Smooth muscle cell (in vitro differentiated cells): ENCODE results near the gene WDR49. TPM values are rescaled to one million over a fixed set of nuclear protein-coding genes. Genes with fewer than 3 reads are reported as not detected.

Experiments
- DNase-seq: peaks from one replicate; lab custom pipeline; 2025; ENCODE audit not compliant: unreplicated experiment; lab: John Stamatoyannopoulos, UW
- H2AFZ ChIP-seq: fragments of 200-600 bp; sonication (generic); 2 replicates; pipeline ENCODE4 v1.6.0; 2016; ENCODE audit warnings: antibody characterized with exemption, low read depth, mild to moderate bottlenecking
- H3F3A ChIP-seq: fragments of 200-600 bp; sonication (generic); 2 replicates; pipeline ENCODE4 v1.6.0; 2017; ENCODE audit warnings: antibody characterized with exemption, low read depth
- H3K27ac ChIP-seq: fragments of 200-600 bp; sonication (generic); 2 replicates; pipeline ENCODE4 v1.5.1; 2016; ENCODE audit warnings: low read depth, mild to moderate bottlenecking
- H3K27me3 ChIP-seq: fragments of 200-600 bp; sonication (generic); 2 replicates; pipeline ENCODE4 v1.6.1; 2016; ENCODE audit warnings: low read depth, mild to moderate bottlenecking
- H3K36me3 ChIP-seq: fragments of 200-600 bp; sonication (generic); 2 replicates; pipeline ENCODE4 v1.5.1; 2016; ENCODE audit warnings: low read depth
- H3K4me1 ChIP-seq: fragments of 200-600 bp; sonication (generic); 2 replicates; pipeline ENCODE4 v1.5.1; 2016; ENCODE audit warnings: low read depth
- H3K4me2 ChIP-seq: fragments of 200-600 bp; sonication (generic); 2 replicates; pipeline ENCODE4 v1.6.0; 2016; ENCODE audit warnings: mild to moderate bottlenecking
- H3K4me3 ChIP-seq: fragments of 200-600 bp; sonication (generic); 2 replicates; pipeline ENCODE4 v1.5.1; 2016; ENCODE audit warnings: mild to moderate bottlenecking
- H3K79me2 ChIP-seq: fragments of 200-600 bp; sonication (generic); 2 replicates; pipeline ENCODE4 v1.6.0; 2016; ENCODE audit warnings: low read depth, mild to moderate bottlenecking
- H3K9ac ChIP-seq: fragments of 200-600 bp; sonication (generic); 2 replicates; pipeline ENCODE4 v1.6.0; 2016; ENCODE audit warnings: low read depth
- H3K9me3 ChIP-seq: fragments of 200-600 bp; sonication (generic); replicated peaks from 2 replicates; pipeline ENCODE4 v1.5.1; 2016; ENCODE audit warnings: low read depth
- H4K20me1 ChIP-seq: fragments of 200-600 bp; sonication (generic); 2 replicates; pipeline ENCODE4 v1.6.0; 2016; ENCODE audit warnings: low read depth
- WGBS: methylation state at CpG from one replicate; pipeline ENCODE4 v1.1.7; 2016; ENCODE audit warnings: low lambda C conversion rate; 5-methylcytosine and 5-hydroxymethylcytosine counted together
- polyA plus RNA-seq: library from polyadenylated mRNA; unstranded; fragments of >200 nt; fragmentation: Nextera tagmentation; extraction: Ambion mirVana; gene quantifications from 2 replicates; pipeline ENCODE4 v1.2.1, GENCODE V29; 2016
- total RNA-seq: library from RNA; depleted of rRNA; stranded (reverse); fragments of >200 nt; gene quantifications from 2 replicates; pipeline ENCODE4 v1.2.3, GENCODE V29; 2014
- TF ChIP-seq, protein P1 (sequence below): fragments of 200-600 bp; sonication (generic); IDR thresholded peaks from 2 replicates; pipeline ENCODE4 v1.5.1; 2017; ENCODE audit warnings: borderline replicate concordance, mild to moderate bottlenecking, antibody characterized with exemption; ENCODE audit not compliant: insufficient read depth, poor library complexity, severe bottlenecking

Gene WDR49
- total and polyA plus RNA-seq, 2 experiments from 2014 or later: 0.09 TPM; not detected in 1

DNA sequence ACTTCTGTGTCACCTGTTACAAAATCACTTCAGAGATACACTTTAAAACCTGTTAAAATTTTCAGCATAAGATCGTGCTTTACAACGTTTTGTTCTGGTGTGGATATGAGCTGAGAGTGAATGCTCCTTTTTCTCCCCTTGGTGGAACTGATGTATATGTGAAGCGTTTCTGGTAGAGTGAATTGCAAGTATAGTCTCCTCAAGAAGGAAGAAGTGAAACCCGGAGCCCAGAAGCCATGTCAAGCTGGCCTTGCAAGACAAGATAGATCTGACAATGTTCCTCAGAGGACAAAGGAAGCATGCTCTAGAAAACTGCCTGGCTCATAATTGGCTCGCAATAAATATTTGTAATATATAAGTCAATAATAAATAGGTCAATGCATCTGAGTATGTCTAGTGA, 203.5 kb downstream of the WDR49 start:
- Histone ChIP-seq H3K27ac (no peak overlapping the region), H4K20me1 (no peaks in the 10 kb centered on the region), H2AFZ (no peak overlapping the region), H3K9ac (no peak overlapping the region), H3K79me2 (no peaks in the 10 kb centered on the region), H3K4me1 (peaks cover 9% of the 10 kb centered on the region), H3K4me2 (no peak overlapping the region), H3K4me3 (no peak overlapping the region), H3K9me3 (no peaks in the 10 kb centered on the region), H3F3A (no peaks in the 10 kb centered on the region), H3K36me3 (no peaks in the 10 kb centered on the region), H3K27me3 (no peaks in the 10 kb centered on the region)
- no peak for DNase-seq
- TF ChIP-seq, protein P1, sequence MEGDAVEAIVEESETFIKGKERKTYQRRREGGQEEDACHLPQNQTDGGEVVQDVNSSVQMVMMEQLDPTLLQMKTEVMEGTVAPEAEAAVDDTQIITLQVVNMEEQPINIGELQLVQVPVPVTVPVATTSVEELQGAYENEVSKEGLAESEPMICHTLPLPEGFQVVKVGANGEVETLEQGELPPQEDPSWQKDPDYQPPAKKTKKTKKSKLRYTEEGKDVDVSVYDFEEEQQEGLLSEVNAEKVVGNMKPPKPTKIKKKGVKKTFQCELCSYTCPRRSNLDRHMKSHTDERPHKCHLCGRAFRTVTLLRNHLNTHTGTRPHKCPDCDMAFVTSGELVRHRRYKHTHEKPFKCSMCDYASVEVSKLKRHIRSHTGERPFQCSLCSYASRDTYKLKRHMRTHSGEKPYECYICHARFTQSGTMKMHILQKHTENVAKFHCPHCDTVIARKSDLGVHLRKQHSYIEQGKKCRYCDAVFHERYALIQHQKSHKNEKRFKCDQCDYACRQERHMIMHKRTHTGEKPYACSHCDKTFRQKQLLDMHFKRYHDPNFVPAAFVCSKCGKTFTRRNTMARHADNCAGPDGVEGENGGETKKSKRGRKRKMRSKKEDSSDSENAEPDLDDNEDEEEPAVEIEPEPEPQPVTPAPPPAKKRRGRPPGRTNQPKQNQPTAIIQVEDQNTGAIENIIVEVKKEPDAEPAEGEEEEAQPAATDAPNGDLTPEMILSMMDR: no peak
- WGBS: 96% methylated on average over 5 of the region's 5 CpGs

DNA sequence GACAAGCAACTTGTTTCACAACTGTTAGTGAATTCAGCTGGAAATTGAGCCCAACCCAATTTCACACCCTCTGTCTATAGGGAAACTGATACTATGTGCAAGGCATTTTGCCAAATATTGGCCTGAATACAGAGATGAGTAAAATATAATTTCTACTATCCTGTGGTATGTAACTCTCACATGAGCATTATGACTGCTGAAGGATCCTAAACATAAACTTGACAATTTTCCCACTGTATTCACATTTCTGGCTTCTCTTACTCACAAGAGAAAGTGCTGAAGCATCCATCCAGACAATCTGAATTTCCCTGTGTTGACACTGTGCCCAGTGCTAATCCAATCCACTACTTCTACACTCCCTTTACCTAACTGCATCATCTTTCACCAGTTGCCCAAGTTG, 208.3 kb downstream of the WDR49 start:
- no peaks in the 10 kb centered on the region for H3K9me3 ChIP-seq
- no peaks in the 10 kb centered on the region for H3F3A ChIP-seq
- no peaks in the 10 kb centered on the region for H3K79me2 ChIP-seq
- H3K4me1 ChIP-seq: peaks cover 2% of the 10 kb centered on the region
- no peaks in the 10 kb centered on the region for H4K20me1 ChIP-seq
- H3K4me2 ChIP-seq: no peak overlapping the region
- H3K27me3 ChIP-seq: no peaks in the 10 kb centered on the region
- no peak for DNase-seq
- H3K27ac ChIP-seq: no peak overlapping the region
- no peaks in the 10 kb centered on the region for H3K36me3 ChIP-seq
- TF ChIP-seq, protein P1: no peak
- H3K4me3 ChIP-seq: no peak overlapping the region
- no peak overlapping the region for H2AFZ ChIP-seq
- no peak overlapping the region for H3K9ac ChIP-seq

DNA sequence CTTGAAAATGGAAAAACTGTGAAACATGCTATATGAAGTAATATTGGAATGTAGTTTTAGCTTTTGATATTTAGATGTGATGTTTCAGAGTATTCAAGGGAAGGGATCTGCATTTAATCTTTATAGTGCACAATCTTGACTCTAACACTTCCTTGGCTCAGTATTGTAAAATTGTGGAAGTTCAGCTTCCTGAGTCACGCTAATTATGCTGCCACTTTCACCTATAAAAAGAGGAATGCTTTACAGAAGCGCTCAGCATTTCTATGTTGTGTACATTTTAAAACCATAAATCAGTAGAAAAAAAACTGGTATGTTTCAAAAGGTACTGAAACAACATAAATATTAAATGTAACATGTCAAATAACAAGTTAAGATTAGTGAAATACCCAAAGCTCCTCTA, 212.5 kb downstream of the WDR49 start:
- H3K4me2 ChIP-seq: no peak overlapping the region
- H3K27ac ChIP-seq: no peak overlapping the region
- TF ChIP-seq, protein P1: no peak
- no peak overlapping the region for H3K9ac ChIP-seq
- H3K36me3 ChIP-seq: no peaks in the 10 kb centered on the region
- H2AFZ ChIP-seq: no peak overlapping the region
- no peaks in the 10 kb centered on the region for H3K79me2 ChIP-seq
- no peaks in the 10 kb centered on the region for H4K20me1 ChIP-seq
- H3K4me1 ChIP-seq: no peaks in the 10 kb centered on the region
- WGBS: 34% methylated on average over 2 of the region's 2 CpGs
- H3K9me3 ChIP-seq: no peaks in the 10 kb centered on the region
- no peak overlapping the region for H3K4me3 ChIP-seq
- H3F3A ChIP-seq: no peaks in the 10 kb centered on the region
- H3K27me3 ChIP-seq: no peaks in the 10 kb centered on the region
- DNase-seq: no peak

DNA sequence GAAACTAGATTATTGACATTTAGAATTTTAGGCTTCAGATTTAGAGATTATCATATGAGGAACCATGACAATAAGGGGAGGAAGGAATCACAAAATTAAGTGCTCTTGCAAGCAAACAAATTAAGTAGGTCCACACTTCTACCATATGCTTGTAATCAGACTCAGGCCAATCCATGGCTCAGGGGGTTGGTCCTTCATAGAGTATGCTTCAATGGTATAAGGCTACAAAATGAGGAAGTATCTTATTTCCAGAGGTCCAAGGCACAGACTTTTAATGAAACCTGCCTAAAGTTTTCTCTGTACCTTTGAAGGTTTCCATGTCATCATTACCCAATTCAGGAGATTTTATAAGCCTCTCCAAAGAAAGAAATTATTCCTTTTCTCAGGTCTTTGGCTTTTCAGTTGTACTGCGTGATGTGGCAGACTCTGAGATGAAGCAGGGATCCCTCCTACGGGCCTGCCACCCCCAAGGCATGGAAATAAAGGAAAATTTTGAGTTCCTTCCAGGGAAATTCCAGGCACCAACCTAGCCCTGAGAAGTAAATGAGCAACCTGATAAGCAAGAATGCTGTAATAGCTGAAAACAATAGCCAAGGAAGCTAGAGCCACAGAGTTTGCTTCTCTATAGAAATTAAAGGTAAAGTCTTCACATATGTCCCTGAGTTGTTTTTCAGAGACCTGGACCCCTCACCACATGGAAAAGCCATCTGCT, 216.2 kb downstream of the WDR49 start:
- Histone ChIP-seq H3K36me3 (no peaks in the 10 kb centered on the region), H2AFZ (no peak overlapping the region), H3K4me2 (no peak overlapping the region), H3K79me2 (no peaks in the 10 kb centered on the region), H3K9me3 (no peaks in the 10 kb centered on the region), H4K20me1 (no peaks in the 10 kb centered on the region), H3F3A (no peaks in the 10 kb centered on the region), H3K27ac (no peak overlapping the region), H3K27me3 (no peaks in the 10 kb centered on the region), H3K4me3 (no peak overlapping the region), H3K4me1 (no peaks in the 10 kb centered on the region), H3K9ac (no peak overlapping the region)
- TF ChIP-seq, protein P1: no peak
- WGBS: 66% methylated on average over 2 of the region's 2 CpGs
- DNase-seq: no peak
